Measurements from ENCODE around the gene ZDHHC16.

The ZDHHC16 gene

GRCh38 chr10:97456034-97456685 is 10.2 kb downstream of the ZDHHC16 start:
- no peak for DNase-seq (ENCODE audit: extremely low read depth, insufficient read length)
- Histone ChIP-seq H3K4me3 (replicated peaks; ENCODE audit: low read depth, low read length) (no peak overlapping the region), H3K36me3 (ENCODE audit: control insufficient read depth, insufficient read depth, low read length) (peaks cover 37% of the 10 kb centered on the region), H3K27me3 (replicated peaks; ENCODE audit: control insufficient read depth, insufficient read depth, low read length) (no peaks in the 10 kb centered on the region)
- no peak for TF ChIP-seq CTCF (IDR thresholded peaks at IDR 0.05; ENCODE audit: insufficient read depth, low read length, poor library complexity, severe bottlenecking)

DNA sequence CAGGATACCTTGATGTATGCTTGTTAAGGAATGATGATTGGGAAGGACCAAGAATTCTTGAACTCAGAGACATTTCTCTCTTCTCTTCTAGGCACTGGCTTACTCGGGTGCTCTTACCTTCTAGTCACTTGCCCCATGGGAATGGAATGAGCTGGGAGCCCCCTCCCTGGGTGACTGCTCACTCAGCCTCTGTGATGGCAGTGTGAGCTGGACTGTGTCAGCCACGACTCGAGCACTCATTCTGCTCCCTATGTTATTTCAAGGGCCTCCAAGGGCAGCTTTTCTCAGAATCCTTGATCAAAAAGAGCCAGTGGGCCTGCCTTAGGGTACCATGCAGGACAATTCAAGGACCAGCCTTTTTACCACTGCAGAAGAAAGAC is 10.7 kb downstream of the ZDHHC16 start:
- Histone ChIP-seq H3K36me3 (ENCODE audit: control insufficient read depth, insufficient read depth, low read length) (peaks cover 41% of the 10 kb centered on the region), H3K27me3 (replicated peaks; ENCODE audit: control insufficient read depth, insufficient read depth, low read length) (no peaks in the 10 kb centered on the region), H3K4me3 (replicated peaks; ENCODE audit: low read depth, low read length) (no peak overlapping the region)
- DNase-seq (ENCODE audit: extremely low read depth, insufficient read length): no peak
- no peak for TF ChIP-seq CTCF (IDR thresholded peaks at IDR 0.05; ENCODE audit: insufficient read depth, low read length, poor library complexity, severe bottlenecking)

DNA sequence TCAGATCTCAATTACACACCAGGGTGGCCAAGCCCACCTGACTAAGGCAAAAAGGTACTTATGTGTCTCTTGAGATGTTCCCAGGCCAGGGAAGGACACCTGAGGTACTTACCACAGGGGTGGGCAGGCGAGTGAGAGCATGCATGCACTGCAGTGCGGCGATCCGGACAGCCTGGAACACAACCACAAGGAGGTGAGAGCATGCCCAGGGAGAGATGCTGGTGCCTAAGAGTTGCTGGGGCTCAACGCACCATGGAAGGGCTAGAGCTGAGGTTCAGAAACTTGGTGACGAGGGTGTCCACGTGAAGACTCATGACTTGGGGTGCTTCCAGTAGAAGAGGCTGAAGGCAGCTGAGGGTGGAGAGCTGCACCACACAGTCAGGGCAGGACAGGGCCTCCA is 13.1 kb downstream of the ZDHHC16 start:
- no peak for DNase-seq (ENCODE audit: extremely low read depth, insufficient read length)

GRCh38 chr10:97459933-97460332 is 14.0 kb downstream of the ZDHHC16 start:
- no peak for TF ChIP-seq CTCF (IDR thresholded peaks at IDR 0.05; ENCODE audit: insufficient read depth, low read length, poor library complexity, severe bottlenecking)
- Histone ChIP-seq H3K4me3 (replicated peaks; ENCODE audit: low read depth, low read length) (no peak overlapping the region), H3K36me3 (ENCODE audit: control insufficient read depth, insufficient read depth, low read length) (peaks cover 55% of the 10 kb centered on the region), H3K27me3 (replicated peaks; ENCODE audit: control insufficient read depth, insufficient read depth, low read length) (no peaks in the 10 kb centered on the region)
- no peak for DNase-seq (ENCODE audit: extremely low read depth, insufficient read length)

More for the DNA sequence above, 13.1 kb downstream of the ZDHHC16 start:
- Histone ChIP-seq H3K36me3 (ENCODE audit: control insufficient read depth, insufficient read depth, low read length) (peaks cover 55% of the 10 kb centered on the region), H3K4me3 (replicated peaks; ENCODE audit: low read depth, low read length) (no peak overlapping the region), H3K27me3 (replicated peaks; ENCODE audit: control insufficient read depth, insufficient read depth, low read length) (no peaks in the 10 kb centered on the region)
- no peak for TF ChIP-seq CTCF (IDR thresholded peaks at IDR 0.05; ENCODE audit: insufficient read depth, low read length, poor library complexity, severe bottlenecking)

DNA sequence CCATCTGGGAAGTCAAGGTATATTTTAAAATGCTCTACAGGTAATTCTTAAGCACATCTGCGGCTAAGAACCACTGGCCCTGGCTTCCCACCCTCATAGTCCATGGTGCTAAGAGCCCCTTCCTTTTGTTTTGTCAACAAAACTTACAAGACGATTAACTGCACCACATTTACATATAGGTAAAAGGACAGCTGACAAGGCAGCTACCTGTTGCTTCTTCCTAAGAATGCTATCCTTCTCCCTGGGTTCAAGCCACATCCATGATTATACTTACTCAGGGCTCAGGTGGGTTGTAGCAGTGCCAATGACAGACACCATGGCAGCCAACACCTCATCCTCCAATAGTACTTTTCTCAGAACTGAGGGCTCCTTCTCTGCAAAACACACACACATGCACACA is 16.3 kb downstream of the ZDHHC16 start:
- TF ChIP-seq CTCF (IDR thresholded peaks at IDR 0.05; ENCODE audit: insufficient read depth, low read length, poor library complexity, severe bottlenecking): no peak
- DNase-seq (ENCODE audit: extremely low read depth, insufficient read length): no peak
- no peak overlapping the region for H3K4me3 ChIP-seq (replicated peaks; ENCODE audit: low read depth, low read length)
- H3K27me3 ChIP-seq (replicated peaks; ENCODE audit: control insufficient read depth, insufficient read depth, low read length): no peaks in the 10 kb centered on the region
- peaks cover 51% of the 10 kb centered on the region for H3K36me3 ChIP-seq (ENCODE audit: control insufficient read depth, insufficient read depth, low read length)
